HCT116 (cell line): ENCODE measurements around the gene NOBOX. TPM values are rescaled to one million over a fixed set of nuclear protein-coding genes. Genes with fewer than 3 reads are reported as not detected.

Experiments
- ATAC-seq: fragments of 200-7000 bp; cut with Tn5 transposase; 2 replicates; pipeline ENCODE4 v1.9.1; 2020; ENCODE audit warnings: mild to moderate bottlenecking, moderate library complexity
- BruUV-seq: library from RNA; stranded (reverse); fragments of 400-500 nt; replicated peaks from 2 replicates; lab custom pipeline; 2021; lab: Mats Ljungman, UMichigan
- CTCF ChIA-PET: fragments of 300-600 bp; sonication (Branson Sonifier 250); formaldehyde crosslinking; loops from one replicate; lab custom pipeline; 2021; ENCODE audit warnings: antibody characterized with exemption; lab: Charles Lee
- POLR2A ChIA-PET: fragments of 300-600, 350-600 bp; sonication (Branson Sonifier 250); formaldehyde crosslinking; loops from one replicate; lab custom pipeline; 2021; ENCODE audit warnings: antibody characterized with exemption; lab: Charles Lee
- RAD21 ChIA-PET, 2 experiments: fragments of 300-600 bp; sonication (Branson Sonifier 250); formaldehyde crosslinking; loops; one replicate each; lab custom pipeline; 2023; ENCODE audit warnings: low total read pairs in 2 of 2; ENCODE audit not compliant: uncharacterized antibody in 2 of 2, unreplicated experiment in 2 of 2, low non-redundant PET in 1 of 2; lab: Charles Lee
- DNase-seq: peaks from one replicate; pipeline ENCODE4 v3.0.0-alpha.2; 2010; ENCODE audit warnings: low read depth, low spot score
- H2AFZ ChIP-seq: fragments of 200-600 bp; shearing (Covaris generic), sonication (generic); 2 replicates; pipeline ENCODE4 v1.6.1; 2017; ENCODE audit warnings: low read depth, mixed run types, mixed read lengths, antibody characterized with exemption, low read length; ENCODE audit not compliant: poor library complexity, severe bottlenecking
- H3K27ac ChIP-seq: 2 replicates; pipeline ENCODE4 v1.5.1; 2012; ENCODE audit warnings: low read depth, low read length
- H3K27me3 ChIP-seq: fragments of 200-600 bp; sonication (generic); 2 replicates; pipeline ENCODE4 v1.6.1; 2016; ENCODE audit warnings: mixed run types, low read length, mixed read lengths; ENCODE audit not compliant: insufficient read depth
- H3K36me3 ChIP-seq, 2 experiments: fragments of 200-500 bp in 1 of 2; fragments of 200-600 bp in 1 of 2; sonication (Bioruptor generic) in 1 of 2; sonication (generic) in 1 of 2; 2 replicates each; pipeline versions ENCODE4 v1.5.1 to v1.6.1; 2014 to 2016; ENCODE audit warnings: low read length in 2 of 2, inconsistent platforms in 1 of 2, mixed read lengths in 1 of 2, mixed run types in 1 of 2; ENCODE audit not compliant: insufficient read depth in 2 of 2, control insufficient read depth in 1 of 2
- H3K4me1 ChIP-seq, 2 experiments: fragments of 200-600 bp in 1 of 2; sonication (generic) in 1 of 2; 2 replicates each; pipeline versions ENCODE4 v1.5.1 to v1.6.1; 2012 to 2017; ENCODE audit warnings: low read length in 2 of 2, inconsistent platforms in 1 of 2, mild to moderate bottlenecking in 1 of 2, mixed read lengths in 1 of 2, mixed run types in 1 of 2, moderate library complexity in 1 of 2; ENCODE audit not compliant: insufficient read depth in 2 of 2, control insufficient read depth in 1 of 2
- H3K4me2 ChIP-seq: fragments of 200-600 bp; sonication (generic); 2 replicates; pipeline ENCODE4 v1.6.1; 2017; ENCODE audit warnings: mixed run types, low read length, mixed read lengths
- H3K4me3 ChIP-seq, 2 experiments: fragments of 200-600 bp in 1 of 2; sonication (generic) in 1 of 2; replicated peaks in 1 of 2; 2 replicates each; pipeline ENCODE4 v1.5.1; 2011 to 2016; ENCODE audit warnings: low read length in 2 of 2, control low read depth in 1 of 2, low read depth in 1 of 2, mild to moderate bottlenecking in 1 of 2, mixed read lengths in 1 of 2, mixed run types in 1 of 2
- H3K79me2 ChIP-seq: fragments of 200-600 bp; sonication (generic); 2 replicates; pipeline ENCODE4 v1.6.1; 2017; ENCODE audit warnings: mild to moderate bottlenecking, mixed run types, low read length, moderate library complexity, mixed read lengths; ENCODE audit not compliant: insufficient read depth
- H3K9ac ChIP-seq: fragments of 200-600 bp; sonication (generic); 2 replicates; pipeline ENCODE4 v1.6.1; 2016; ENCODE audit warnings: low read length, mixed read lengths
- H3K9me2 ChIP-seq: fragments of 200-600 bp; sonication (generic), shearing (Covaris generic); 2 replicates; pipeline ENCODE4 v1.6.1; 2017; ENCODE audit warnings: mixed run types, mild to moderate bottlenecking, moderate library complexity; ENCODE audit not compliant: insufficient read depth
- H3K9me3 ChIP-seq, 2 experiments: fragments of 200-500 bp in 1 of 2; fragments of 200-600 bp in 1 of 2; sonication (Bioruptor generic) in 1 of 2; sonication (generic) in 1 of 2; 2 replicates each; pipeline ENCODE4 v1.6.1; 2014 to 2017; ENCODE audit warnings: low read length in 2 of 2, mixed read lengths in 2 of 2, inconsistent platforms in 1 of 2, low read depth in 1 of 2, mild to moderate bottlenecking in 1 of 2, mixed run types in 1 of 2, moderate library complexity in 1 of 2; ENCODE audit not compliant: control insufficient read depth in 1 of 2, insufficient read depth in 1 of 2
- H4K20me1 ChIP-seq: fragments of 200-600 bp; sonication (generic), shearing (Covaris generic); 2 replicates; pipeline ENCODE4 v1.6.1; 2017; ENCODE audit warnings: mixed run types, mild to moderate bottlenecking, moderate library complexity; ENCODE audit not compliant: insufficient read depth
- CBX3 ChIP-seq: IDR thresholded peaks from 2 replicates; pipeline ENCODE4 v1.6.1; 2012; ENCODE audit warnings: low read depth
- CEBPB ChIP-seq: IDR thresholded peaks from 2 replicates; pipeline ENCODE4 v1.6.1; 2012; ENCODE audit warnings: low read depth
- EGR1 ChIP-seq: IDR thresholded peaks from 2 replicates; pipeline ENCODE4 v1.6.1; 2012; ENCODE audit warnings: low read depth
- ELF1 ChIP-seq: IDR thresholded peaks from 2 replicates; pipeline ENCODE4 v1.6.1; 2012; ENCODE audit warnings: low read depth, borderline replicate concordance
- EZH2 ChIP-seq: fragments of 200-600 bp; sonication (generic); IDR thresholded peaks from 2 replicates; pipeline ENCODE4 v1.6.1; 2017; ENCODE audit warnings: antibody characterized with exemption, mixed run types
- EZH2phosphoT487 ChIP-seq: fragments of 200-600 bp; IDR thresholded peaks from 2 replicates; pipeline ENCODE4 v1.6.1; 2018; ENCODE audit warnings: antibody characterized with exemption, borderline replicate concordance
- FOSL1 ChIP-seq: IDR thresholded peaks from 2 replicates; pipeline ENCODE4 v1.6.1; 2012; ENCODE audit warnings: low read depth
- JUND ChIP-seq: IDR thresholded peaks from 2 replicates; pipeline ENCODE4 v1.6.1; 2012
- POLR2A ChIP-seq: IDR thresholded peaks from 2 replicates; pipeline ENCODE4 v1.7.0; 2011; ENCODE audit warnings: borderline replicate concordance; ENCODE audit not compliant: insufficient read depth, insufficient read length; ENCODE audit errors: extremely low read depth
- POLR2AphosphoS5 ChIP-seq: IDR thresholded peaks from 2 replicates; pipeline ENCODE4 v1.6.1; 2011; ENCODE audit warnings: mild to moderate bottlenecking, low read depth, low read length, moderate library complexity
- RAD21 ChIP-seq: IDR thresholded peaks from 2 replicates; pipeline ENCODE4 v1.6.1; 2012; ENCODE audit warnings: low read depth, mild to moderate bottlenecking
- SP1 ChIP-seq: IDR thresholded peaks from 2 replicates; pipeline ENCODE4 v1.6.1; 2012; ENCODE audit warnings: low read depth
- SRF ChIP-seq: IDR thresholded peaks from 2 replicates; pipeline ENCODE4 v1.6.1; 2012; ENCODE audit warnings: low read depth
- TCF7L2 ChIP-seq: IDR thresholded peaks from 2 replicates; pipeline ENCODE4 v1.7.0; 2011; ENCODE audit warnings: borderline replicate concordance, inconsistent platforms; ENCODE audit not compliant: insufficient read depth, insufficient read length; ENCODE audit errors: extremely low read depth
- YY1 ChIP-seq: IDR thresholded peaks from 2 replicates; pipeline ENCODE4 v1.6.1; 2011; ENCODE audit warnings: low read length, low read depth, moderate library complexity, mild to moderate bottlenecking; ENCODE audit not compliant: insufficient replicate concordance; ENCODE audit errors: extremely low read depth
- intact Hi-C: fragments of 100-400 bp; cut with micrococcal nuclease; formaldehyde crosslinking; loops from 2 replicates; pipeline ENCODE4 v1.10.0; 2022
- total RNA-seq: library from RNA; stranded (reverse); gene quantifications from one replicate; pipeline ENCODE4 v1.2.1, GENCODE V29; 2021; ENCODE audit not compliant: unreplicated experiment
- TF ChIP-seq, protein P1 (sequence below): IDR thresholded peaks from 2 replicates; pipeline ENCODE4 v1.6.1; 2012

The NOBOX gene
- total RNA-seq, 1 experiment from 2014 or later = not detected

DNA sequence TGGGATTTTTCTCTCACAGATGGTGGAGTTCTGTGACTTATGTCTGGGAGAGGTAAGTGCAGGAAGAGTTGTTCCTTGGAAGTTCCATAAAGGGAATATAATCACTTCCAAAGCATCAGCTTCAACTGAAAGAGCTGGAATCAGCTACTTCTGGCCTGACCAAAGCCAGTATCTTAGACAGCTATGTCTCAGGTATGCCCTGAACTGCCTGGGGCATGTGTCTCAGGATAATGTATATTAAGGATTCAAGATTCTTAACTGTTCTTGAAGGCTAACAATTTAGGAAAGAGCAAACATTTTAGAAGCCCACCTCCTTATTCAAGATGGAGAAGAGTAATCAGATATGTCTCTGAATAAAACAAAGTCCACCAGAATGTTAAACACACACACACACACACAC lies 12.4 kb upstream of the NOBOX start (continued):
- TF ChIP-seq POLR2AphosphoS5 = no peak
- no peak for TF ChIP-seq EGR1

DNA sequence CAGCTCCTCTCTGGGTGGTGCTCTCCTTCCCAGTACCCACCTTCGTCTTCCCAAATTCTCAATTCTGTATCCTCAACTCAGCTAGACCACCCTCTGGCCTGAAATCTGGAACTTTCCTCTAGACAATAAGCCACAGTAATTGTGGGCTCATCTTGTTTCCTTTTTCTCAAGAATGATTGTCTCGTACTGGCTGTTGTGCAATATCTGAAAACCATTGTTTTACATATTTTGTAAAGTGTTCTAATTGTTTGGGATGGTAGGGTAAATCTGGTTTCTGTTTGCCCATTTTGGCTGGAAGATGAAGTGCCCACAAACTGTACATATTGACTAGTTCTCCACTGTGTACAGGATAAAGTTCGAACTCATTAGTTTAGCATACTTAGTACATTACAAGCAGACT lies 11.3 kb upstream of the NOBOX start:
- no peaks in the 10 kb centered on the region for H3K36me3 ChIP-seq
- no peaks in the 10 kb centered on the region for H3K9me2 ChIP-seq
- no peaks in the 10 kb centered on the region for H3K27me3 ChIP-seq
- no peaks in the 10 kb centered on the region for H3K4me1 ChIP-seq
- ChIA-PET CTCF (no interaction called here), POLR2A (no interaction called here), RAD21 (no interaction called here)
- intact Hi-C loops = no loop called here
- no peak overlapping the region for H2AFZ ChIP-seq
- ATAC-seq (no peak), DNase-seq (no peak)
- H3K79me2 ChIP-seq = no peaks in the 10 kb centered on the region
- BruUV-seq = no TSS peak
- no peak overlapping the region for H3K4me3 ChIP-seq
- H3K9me3 ChIP-seq = no peaks in the 10 kb centered on the region
- H4K20me1 ChIP-seq = no peaks in the 10 kb centered on the region
- H3K27ac ChIP-seq = no peak overlapping the region
- no peak overlapping the region for H3K4me2 ChIP-seq
- TF ChIP-seq YY1 (no peak), SP1 (no peak), ELF1 (no peak), SRF (no peak), TCF7L2 (no peak), EZH2 (no peak), RAD21 (no peak), EZH2phosphoT487 (no peak), FOSL1 (no peak), POLR2A (no peak), JUND (no peak), CBX3 (no peak), CEBPB (no peak)
- TF ChIP-seq, protein P1, sequence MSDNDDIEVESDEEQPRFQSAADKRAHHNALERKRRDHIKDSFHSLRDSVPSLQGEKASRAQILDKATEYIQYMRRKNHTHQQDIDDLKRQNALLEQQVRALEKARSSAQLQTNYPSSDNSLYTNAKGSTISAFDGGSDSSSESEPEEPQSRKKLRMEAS = no peak
- TF ChIP-seq, all 23 proteins: peak for 0
- no peak overlapping the region for H3K9ac ChIP-seq
